Peyer's patch (tissue), 4 donors: ENCODE data around the gene HAO2.

Experiments
- POLR2A ChIP-seq, 2 donors: fragments of 450-650 bp; IDR thresholded peaks; one replicate each; pipeline ENCODE4 v1.5.1; 2017; ENCODE audit warnings: antibody characterized with exemption in 2 of 2, mild to moderate bottlenecking in 2 of 2, moderate library complexity in 2 of 2
- TF ChIP-seq, protein P1 (sequence below), 6 experiments: fragments of 450-650 bp in 4 of 6; fragments of 200-600 bp in 2 of 6; sonication (generic) in 1 of 6; IDR thresholded peaks; one replicate each; pipeline ENCODE4 v1.5.1; 2017 to 2019; ENCODE audit warnings: antibody characterized with exemption in 6 of 6, mild to moderate bottlenecking in 3 of 6, moderate library complexity in 1 of 6

DNA sequence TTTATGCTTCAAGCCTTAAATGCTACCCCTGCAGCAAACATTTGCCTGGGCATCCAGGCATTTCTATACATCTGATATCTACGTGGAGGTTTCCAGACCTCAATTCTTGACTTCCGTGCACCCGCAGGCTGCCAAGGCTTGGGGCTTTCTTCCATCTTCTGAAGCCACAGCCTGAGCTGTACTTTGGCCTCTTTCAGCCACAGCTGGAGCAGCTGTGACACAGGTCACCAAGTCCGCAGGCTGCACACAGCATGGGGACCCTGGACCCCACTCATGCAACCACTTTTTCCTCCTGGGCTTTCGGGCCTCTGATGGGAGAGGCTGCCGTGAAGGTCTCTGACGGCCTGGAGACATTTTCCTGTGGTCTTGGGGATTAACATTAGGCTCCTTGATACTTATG is 5.4 kb upstream of the HAO2 start:
- TF ChIP-seq, protein P1, sequence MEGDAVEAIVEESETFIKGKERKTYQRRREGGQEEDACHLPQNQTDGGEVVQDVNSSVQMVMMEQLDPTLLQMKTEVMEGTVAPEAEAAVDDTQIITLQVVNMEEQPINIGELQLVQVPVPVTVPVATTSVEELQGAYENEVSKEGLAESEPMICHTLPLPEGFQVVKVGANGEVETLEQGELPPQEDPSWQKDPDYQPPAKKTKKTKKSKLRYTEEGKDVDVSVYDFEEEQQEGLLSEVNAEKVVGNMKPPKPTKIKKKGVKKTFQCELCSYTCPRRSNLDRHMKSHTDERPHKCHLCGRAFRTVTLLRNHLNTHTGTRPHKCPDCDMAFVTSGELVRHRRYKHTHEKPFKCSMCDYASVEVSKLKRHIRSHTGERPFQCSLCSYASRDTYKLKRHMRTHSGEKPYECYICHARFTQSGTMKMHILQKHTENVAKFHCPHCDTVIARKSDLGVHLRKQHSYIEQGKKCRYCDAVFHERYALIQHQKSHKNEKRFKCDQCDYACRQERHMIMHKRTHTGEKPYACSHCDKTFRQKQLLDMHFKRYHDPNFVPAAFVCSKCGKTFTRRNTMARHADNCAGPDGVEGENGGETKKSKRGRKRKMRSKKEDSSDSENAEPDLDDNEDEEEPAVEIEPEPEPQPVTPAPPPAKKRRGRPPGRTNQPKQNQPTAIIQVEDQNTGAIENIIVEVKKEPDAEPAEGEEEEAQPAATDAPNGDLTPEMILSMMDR (IDR thresholded peaks at IDR 0.05) = no peak
- no peak for TF ChIP-seq POLR2A (IDR thresholded peaks at IDR 0.05)
